ENCODE data around the gene IL10.

IL10 gene

GRCh38 chr1:206732992-206733391, 39.3 kb downstream of the IL10 start:
- DNase-seq, result no peak

GRCh38 chr1:206732508-206732907, 39.8 kb downstream of the IL10 start:
- no peak for DNase-seq

- no peak for DNase-seq
Observed at GRCh38 chr1:206729507-206729906, 42.8 kb downstream of the IL10 start.

- no peak for DNase-seq
Observed at GRCh38 chr1:206729050-206729449, 43.2 kb downstream of the IL10 start.

- DNase-seq, result no peak
Observed at GRCh38 chr1:206728697-206728987, 43.7 kb downstream of the IL10 start.

- no peak for DNase-seq
Observed at GRCh38 chr1:206727981-206728696, 44.2 kb downstream of the IL10 start.

- DNase-seq, result peak; percentile 40
Observed at GRCh38 chr1:206725109-206725963, 47.0 kb downstream of the IL10 start.

- DNase-seq, result no peak
Observed at GRCh38 chr1:206723805-206724472, 48.4 kb downstream of the IL10 start.

- no peak for DNase-seq
Observed at GRCh38 chr1:206723462-206723804, 48.9 kb downstream of the IL10 start.

- no peak for DNase-seq
Observed at GRCh38 chr1:206722751-206723461, 49.4 kb downstream of the IL10 start.

- DNase-seq, result no peak
Observed at GRCh38 chr1:206721454-206721853, 50.8 kb downstream of the IL10 start.

GRCh38 chr1:206719169-206719839, 53.0 kb downstream of the IL10 start:
- DNase-seq, result no peak

- DNase-seq, result no peak
Observed at GRCh38 chr1:206717674-206717989, 54.7 kb downstream of the IL10 start.

Measured in NCI-H2171 treated with DMSO at 0.1 percent for 48 hours (cell line).